ENCODE measurements around the gene PRXL2B. TPM values are rescaled to one million over a fixed set of nuclear protein-coding genes. Genes with fewer than 3 reads are reported as not detected.

PRXL2B gene
- total and polyA plus RNA-seq, 2 donors (not counting 1 experiment from before 2014, with no cell fraction given), result 11.7 to 13.8 TPM

DNA sequence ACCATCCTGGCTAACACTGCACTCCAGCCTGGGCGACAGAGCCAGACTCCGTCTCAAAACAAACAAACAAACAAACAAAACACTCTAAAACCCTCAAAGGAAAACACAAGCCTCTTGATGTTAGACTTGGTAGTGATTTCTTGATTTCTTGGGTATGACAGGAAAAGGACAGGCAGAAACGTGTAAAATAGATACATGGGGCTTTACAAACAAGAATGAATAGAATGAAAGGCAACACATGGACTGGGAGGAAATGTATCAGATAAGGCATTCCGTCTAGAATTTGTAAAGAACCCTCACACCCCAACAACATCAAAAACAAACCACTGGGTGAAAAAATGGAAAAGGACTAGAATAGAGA is 7.8 kb upstream of the PRXL2B start:
- peaks cover 2% of the 10 kb centered on the region for H3K4me1 ChIP-seq (ENCODE audit: control insufficient read depth, extremely low read depth, insufficient read depth, low read length)
- no peak for TF ChIP-seq EZH2 (IDR thresholded peaks at IDR 0.05; ENCODE audit: low read length, missing control alignments)
- TF ChIP-seq, protein P1, sequence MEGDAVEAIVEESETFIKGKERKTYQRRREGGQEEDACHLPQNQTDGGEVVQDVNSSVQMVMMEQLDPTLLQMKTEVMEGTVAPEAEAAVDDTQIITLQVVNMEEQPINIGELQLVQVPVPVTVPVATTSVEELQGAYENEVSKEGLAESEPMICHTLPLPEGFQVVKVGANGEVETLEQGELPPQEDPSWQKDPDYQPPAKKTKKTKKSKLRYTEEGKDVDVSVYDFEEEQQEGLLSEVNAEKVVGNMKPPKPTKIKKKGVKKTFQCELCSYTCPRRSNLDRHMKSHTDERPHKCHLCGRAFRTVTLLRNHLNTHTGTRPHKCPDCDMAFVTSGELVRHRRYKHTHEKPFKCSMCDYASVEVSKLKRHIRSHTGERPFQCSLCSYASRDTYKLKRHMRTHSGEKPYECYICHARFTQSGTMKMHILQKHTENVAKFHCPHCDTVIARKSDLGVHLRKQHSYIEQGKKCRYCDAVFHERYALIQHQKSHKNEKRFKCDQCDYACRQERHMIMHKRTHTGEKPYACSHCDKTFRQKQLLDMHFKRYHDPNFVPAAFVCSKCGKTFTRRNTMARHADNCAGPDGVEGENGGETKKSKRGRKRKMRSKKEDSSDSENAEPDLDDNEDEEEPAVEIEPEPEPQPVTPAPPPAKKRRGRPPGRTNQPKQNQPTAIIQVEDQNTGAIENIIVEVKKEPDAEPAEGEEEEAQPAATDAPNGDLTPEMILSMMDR (conservative IDR thresholded peaks at IDR 0.05 in 1 of 2, IDR thresholded peaks at IDR 0.05 in 1 of 2; ENCODE audit: low read depth in 1 of 2, low read length in 2 of 2), result no peak
- H3K9me3 ChIP-seq (ENCODE audit: control insufficient read depth, insufficient read depth, low read depth, low read length), result no peaks in the 10 kb centered on the region
- no peak overlapping the region for H3K4me2 ChIP-seq (ENCODE audit: extremely low read depth, insufficient read depth, low read length)
- no peaks in the 10 kb centered on the region for H3K79me2 ChIP-seq (ENCODE audit: control insufficient read depth, insufficient read depth, low read length)
- H3K9ac ChIP-seq (ENCODE audit: insufficient read depth, low read length), result no peak overlapping the region
- H3K36me3 ChIP-seq (ENCODE audit: control insufficient read depth, insufficient read depth, low read length), result no peaks in the 10 kb centered on the region
- H2AFZ ChIP-seq (ENCODE audit: low read length), result no peak overlapping the region
- no peak overlapping the region for H3K27ac ChIP-seq (ENCODE audit: insufficient read depth, low read length)
- H3K27me3 ChIP-seq (ENCODE audit: control insufficient read depth, insufficient read depth, low read length), result peaks cover 6% of the 10 kb centered on the region
- H4K20me1 ChIP-seq (ENCODE audit: control insufficient read depth, extremely low read depth, insufficient read depth, low read length), result no peaks in the 10 kb centered on the region
- H3K4me3 ChIP-seq (replicated peaks in 1 of 4; ENCODE audit: control extremely low read depth in 1 of 4, insufficient read depth in 1 of 4, low read depth in 3 of 4, low read length in 4 of 4), result no peak overlapping the region
- DNase-seq (ENCODE audit: low read depth in 2 of 2), result no peak

DNA sequence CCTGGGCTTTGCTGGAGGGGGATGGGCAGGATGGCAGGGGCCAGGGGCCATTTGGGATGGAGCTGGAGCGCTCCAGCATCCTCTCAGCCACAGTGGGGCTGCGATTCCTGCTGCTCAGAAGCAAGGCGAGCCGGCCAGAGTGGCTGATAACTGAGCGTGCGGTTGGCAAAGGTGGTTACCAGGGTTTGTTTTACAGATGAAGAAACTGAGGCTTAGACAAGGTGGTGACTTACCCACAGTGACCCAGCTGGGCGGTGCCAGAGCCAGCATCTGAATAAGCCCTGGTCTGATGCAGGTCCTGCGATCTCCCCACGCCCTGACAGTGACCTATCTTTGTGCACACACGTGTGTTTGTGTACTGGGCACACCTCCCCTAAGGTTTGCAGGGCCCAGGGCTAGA is 5.9 kb upstream of the PRXL2B start:
- no peaks in the 10 kb centered on the region for H4K20me1 ChIP-seq (ENCODE audit: control insufficient read depth, extremely low read depth, insufficient read depth, low read length)
- TF ChIP-seq EZH2 (IDR thresholded peaks at IDR 0.05; ENCODE audit: low read length, missing control alignments), result no peak
- TF ChIP-seq, protein P1 (conservative IDR thresholded peaks at IDR 0.05 in 1 of 2, IDR thresholded peaks at IDR 0.05 in 1 of 2; ENCODE audit: low read depth in 1 of 2, low read length in 2 of 2), result no peak

DNA sequence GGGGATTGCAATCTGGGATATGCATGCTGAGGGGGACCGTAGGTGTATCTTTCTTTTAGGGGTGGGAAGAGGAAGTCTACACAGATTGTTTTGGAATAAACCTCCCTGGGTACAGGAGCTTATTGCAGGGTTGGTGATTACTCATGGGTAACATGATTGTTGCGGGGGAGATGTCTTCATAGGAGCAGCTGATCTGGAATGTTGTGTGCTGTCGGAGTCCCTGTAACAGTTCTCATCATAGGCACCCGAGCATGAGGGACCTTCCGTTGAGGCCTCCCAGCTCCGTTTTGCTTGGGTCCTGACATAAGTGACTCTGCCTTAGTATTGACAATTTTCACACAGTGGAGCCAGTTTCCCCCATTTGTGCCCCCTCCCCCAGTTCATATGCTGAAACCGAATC is 4.2 kb upstream of the PRXL2B start:
- Histone ChIP-seq H3K9me3 (ENCODE audit: control insufficient read depth, insufficient read depth, low read depth, low read length) (no peaks in the 10 kb centered on the region), H3K36me3 (ENCODE audit: control insufficient read depth, insufficient read depth, low read length) (no peaks in the 10 kb centered on the region), H3K79me2 (ENCODE audit: control insufficient read depth, insufficient read depth, low read length) (no peaks in the 10 kb centered on the region), H3K4me1 (ENCODE audit: control insufficient read depth, extremely low read depth, insufficient read depth, low read length) (peaks cover 3% of the 10 kb centered on the region), H3K27ac (ENCODE audit: insufficient read depth, low read length) (no peak overlapping the region), H3K4me2 (ENCODE audit: extremely low read depth, insufficient read depth, low read length) (no peak overlapping the region), H3K27me3 (ENCODE audit: control insufficient read depth, insufficient read depth, low read length) (no peaks in the 10 kb centered on the region), H2AFZ (ENCODE audit: low read length) (no peak overlapping the region), H4K20me1 (ENCODE audit: control insufficient read depth, extremely low read depth, insufficient read depth, low read length) (no peaks in the 10 kb centered on the region), H3K9ac (ENCODE audit: insufficient read depth, low read length) (no peak overlapping the region), H3K4me3 (replicated peaks in 1 of 4; ENCODE audit: control extremely low read depth in 1 of 4, insufficient read depth in 1 of 4, low read depth in 3 of 4, low read length in 4 of 4) (no peak overlapping the region)
- DNase-seq (ENCODE audit: low read depth in 2 of 2), result no peak
- TF ChIP-seq, protein P1 (conservative IDR thresholded peaks at IDR 0.05 in 1 of 2, IDR thresholded peaks at IDR 0.05 in 1 of 2; ENCODE audit: low read depth in 1 of 2, low read length in 2 of 2), result no peak
- no peak for TF ChIP-seq EZH2 (IDR thresholded peaks at IDR 0.05; ENCODE audit: low read length, missing control alignments)

More for the DNA sequence above, 5.9 kb upstream of the PRXL2B start:
- no peaks in the 10 kb centered on the region for H3K9me3 ChIP-seq (ENCODE audit: control insufficient read depth, insufficient read depth, low read depth, low read length)
- no peak for DNase-seq (ENCODE audit: low read depth in 2 of 2)
- H3K9ac ChIP-seq (ENCODE audit: insufficient read depth, low read length), result no peak overlapping the region
- peaks cover 2% of the 10 kb centered on the region for H3K4me1 ChIP-seq (ENCODE audit: control insufficient read depth, extremely low read depth, insufficient read depth, low read length)
- H3K79me2 ChIP-seq (ENCODE audit: control insufficient read depth, insufficient read depth, low read length), result no peaks in the 10 kb centered on the region
- no peaks in the 10 kb centered on the region for H3K27me3 ChIP-seq (ENCODE audit: control insufficient read depth, insufficient read depth, low read length)
- H3K4me2 ChIP-seq (ENCODE audit: extremely low read depth, insufficient read depth, low read length), result no peak overlapping the region
- H3K36me3 ChIP-seq (ENCODE audit: control insufficient read depth, insufficient read depth, low read length), result no peaks in the 10 kb centered on the region
- H3K27ac ChIP-seq (ENCODE audit: insufficient read depth, low read length), result no peak overlapping the region
- H2AFZ ChIP-seq (ENCODE audit: low read length), result no peak overlapping the region
- H3K4me3 ChIP-seq (replicated peaks in 1 of 4; ENCODE audit: control extremely low read depth in 1 of 4, insufficient read depth in 1 of 4, low read depth in 3 of 4, low read length in 4 of 4), result no peak overlapping the region
